Superior temporal gyrus (tissue), 1 donor: ENCODE data around the gene KCNK5.

ENCODE experiments used
- DNase-seq: peaks from one replicate; pipeline ENCODE4 v3.0.0-alpha.2; 2016; ENCODE audit errors: extremely low spot score

Gene KCNK5

GRCh38 chr6:39171489-39172376 lies 57.5 kb downstream of the KCNK5 start:
- DNase-seq, result no peak

- no peak for DNase-seq
Observed at GRCh38 chr6:39170860-39171259, 58.4 kb downstream of the KCNK5 start.

GRCh38 chr6:39170389-39170788 lies 58.9 kb downstream of the KCNK5 start:
- DNase-seq, result no peak

GRCh38 chr6:39169448-39170344 lies 59.6 kb downstream of the KCNK5 start:
- no peak for DNase-seq

DNA sequence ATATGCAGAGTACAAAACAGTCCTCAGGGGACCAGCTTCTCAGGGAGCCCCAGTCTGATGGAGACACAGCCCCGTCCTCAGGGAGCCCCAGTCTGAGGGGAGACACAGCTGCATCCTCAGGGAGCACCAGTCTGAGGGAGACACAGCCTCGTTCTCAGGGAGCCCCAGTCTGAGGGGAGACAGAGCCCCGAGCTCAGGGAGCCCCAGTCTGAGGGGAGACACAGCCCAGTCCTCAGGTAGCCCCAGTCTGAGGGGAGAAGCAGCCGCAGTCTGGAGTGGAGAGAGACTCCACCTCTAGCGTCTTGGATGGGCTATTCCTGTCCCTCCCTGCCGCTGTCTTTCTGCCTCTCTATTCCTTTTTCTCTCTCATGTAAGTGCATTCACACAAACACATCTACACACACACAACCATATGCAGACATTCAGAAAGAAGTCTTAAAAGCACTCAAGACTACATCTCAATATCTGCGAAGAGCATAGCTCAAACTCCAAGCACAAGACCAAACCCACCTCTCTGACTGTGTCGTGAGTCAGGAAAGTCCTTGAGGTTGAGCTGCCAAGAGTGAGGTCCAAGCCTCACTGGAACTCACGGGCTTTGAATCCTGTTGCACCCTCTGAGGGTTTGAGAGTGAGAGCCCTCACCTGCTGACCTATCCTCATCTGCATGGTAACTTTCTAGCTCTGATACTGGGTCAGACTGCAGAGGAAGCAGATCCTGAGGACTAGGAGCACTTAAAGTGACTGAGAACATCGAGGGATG lies 61.2 kb downstream of the KCNK5 start:
- no peak for DNase-seq

GRCh38 chr6:39167321-39167720 lies 62.0 kb downstream of the KCNK5 start:
- DNase-seq, result no peak

DNA sequence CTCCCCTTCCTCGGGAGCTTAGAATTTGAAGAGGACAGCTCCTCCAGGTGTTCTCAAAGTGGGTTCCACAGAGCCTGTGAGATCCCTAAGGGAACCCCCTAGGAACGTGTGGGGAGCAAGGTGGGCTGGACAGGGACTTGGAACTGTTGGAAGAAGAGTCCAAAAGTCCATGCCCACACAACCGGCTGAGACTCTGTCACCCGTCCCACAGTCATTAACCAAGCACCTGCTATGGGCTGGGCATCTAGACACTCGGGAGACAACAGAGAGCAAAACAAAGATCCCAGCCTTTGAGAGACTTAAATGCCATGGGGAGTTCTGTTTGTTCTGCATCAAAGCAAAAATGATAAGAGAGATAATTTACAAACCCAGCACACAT lies 62.4 kb downstream of the KCNK5 start:
- DNase-seq, result no peak

GRCh38 chr6:39166189-39166911 lies 62.9 kb downstream of the KCNK5 start:
- peak; percentile 83 for DNase-seq

DNA sequence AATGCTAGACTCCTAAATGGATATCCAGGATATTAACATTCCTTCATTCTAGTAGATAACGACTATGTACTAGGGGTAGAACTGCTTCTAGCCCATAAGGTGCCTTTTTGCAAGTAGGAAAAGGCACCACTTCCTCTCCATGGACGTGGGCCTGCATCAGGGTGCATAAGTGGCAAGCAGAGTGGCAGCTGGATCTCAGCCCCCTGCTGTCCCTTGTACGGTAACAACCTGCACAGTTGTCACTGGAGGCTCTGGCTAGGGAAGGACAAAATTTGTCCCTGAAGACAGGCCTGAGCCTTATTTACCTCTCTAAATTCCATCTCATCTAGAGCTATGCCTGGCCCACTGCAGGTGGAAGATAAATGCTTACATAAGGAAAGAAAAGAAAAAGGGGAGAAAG lies 71.8 kb downstream of the KCNK5 start:
- DNase-seq, result no peak

DNA sequence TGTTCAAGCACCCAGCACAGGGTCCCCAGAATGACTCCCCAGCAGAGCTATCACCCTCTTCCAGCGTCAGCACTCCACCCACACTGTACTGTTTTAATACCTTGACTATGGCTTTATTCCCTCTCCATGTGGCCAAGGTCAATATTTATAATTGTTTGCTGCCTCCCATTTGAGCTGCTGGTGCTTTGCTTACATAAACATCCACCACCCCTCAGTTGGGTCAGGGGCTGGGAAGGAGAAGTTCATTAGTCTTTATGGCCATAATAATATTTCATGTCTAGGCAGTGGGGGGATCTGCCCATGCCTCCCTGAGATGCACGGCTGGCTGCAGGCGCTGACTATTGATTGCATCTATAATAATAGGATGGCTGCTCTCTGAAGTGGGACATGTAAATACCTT lies 72.5 kb downstream of the KCNK5 start:
- no peak for DNase-seq

- DNase-seq, result no peak
Observed at GRCh38 chr6:39154705-39155104, 74.6 kb downstream of the KCNK5 start.

GRCh38 chr6:39153766-39154397 lies 75.4 kb downstream of the KCNK5 start:
- DNase-seq, result no peak

DNA sequence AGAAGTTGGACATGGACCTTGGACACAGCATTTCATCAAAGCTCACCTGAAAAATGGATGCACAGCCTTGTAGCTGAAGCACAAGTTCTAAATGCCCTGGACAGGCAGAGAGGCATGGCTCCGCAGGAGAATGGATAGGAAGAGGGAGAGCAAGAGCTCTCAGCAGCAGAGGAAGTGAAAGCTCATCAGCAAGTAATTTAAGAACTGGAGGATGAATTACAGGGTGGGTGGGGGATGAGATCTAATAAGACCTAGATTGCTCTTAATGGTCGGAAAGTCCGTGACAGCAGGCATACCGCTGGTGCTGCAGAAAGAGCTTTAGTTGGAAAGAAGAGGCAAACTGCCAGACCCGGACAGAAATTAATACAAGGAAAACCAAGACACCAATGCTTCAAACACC lies 77.0 kb downstream of the KCNK5 start:
- DNase-seq, result no peak

DNA sequence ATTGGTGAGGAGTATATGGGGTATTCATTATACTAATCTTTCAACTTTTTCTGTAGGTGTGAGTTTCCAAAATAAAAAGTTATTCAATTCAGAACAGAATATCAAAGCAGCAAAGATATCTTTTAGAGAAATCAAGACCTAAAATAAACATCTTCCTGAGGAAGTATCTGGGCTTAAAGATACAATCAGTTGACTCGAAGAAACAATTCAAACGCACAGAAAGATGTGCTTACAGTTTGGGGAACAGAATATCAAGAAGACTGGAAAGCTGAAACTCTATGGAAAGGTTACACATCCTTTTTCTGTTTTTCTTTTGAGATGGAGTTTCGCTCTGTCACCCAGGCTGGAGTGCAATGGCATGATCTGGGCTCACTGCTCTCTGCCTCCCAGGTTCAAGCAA lies 78.1 kb downstream of the KCNK5 start:
- no peak for DNase-seq

DNA sequence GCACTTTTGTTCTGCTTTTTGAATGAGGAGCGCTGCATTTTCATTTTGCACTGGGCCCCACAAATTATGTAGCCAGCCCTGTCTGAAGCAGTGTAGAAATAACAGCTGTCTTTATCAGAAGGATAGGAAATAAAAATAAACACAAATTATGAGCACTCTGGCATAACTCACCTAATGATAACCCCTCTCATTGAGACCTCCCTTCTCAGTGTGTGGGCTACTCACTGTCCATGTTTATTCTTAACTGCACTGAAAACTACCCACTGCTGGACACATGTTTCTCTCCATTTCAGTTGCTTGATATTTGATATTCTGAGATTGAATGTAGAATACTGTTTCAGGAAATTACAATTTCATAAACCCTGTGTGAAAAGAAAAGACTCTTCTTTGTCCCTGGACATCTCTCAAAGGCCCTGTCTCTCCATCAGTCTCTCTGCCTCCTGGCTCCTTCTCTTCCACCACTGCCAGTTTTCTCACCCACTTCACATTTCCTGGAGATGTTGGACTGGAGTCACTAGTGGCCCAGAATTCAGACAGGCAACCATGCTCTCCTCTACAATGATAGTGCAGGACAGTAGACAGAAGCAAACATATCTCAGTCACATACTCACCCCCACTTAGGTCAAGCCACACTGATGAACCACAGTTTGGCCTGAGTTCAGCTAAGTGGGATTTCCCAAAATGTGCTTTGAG lies 84.6 kb downstream of the KCNK5 start:
- DNase-seq, result no peak

DNA sequence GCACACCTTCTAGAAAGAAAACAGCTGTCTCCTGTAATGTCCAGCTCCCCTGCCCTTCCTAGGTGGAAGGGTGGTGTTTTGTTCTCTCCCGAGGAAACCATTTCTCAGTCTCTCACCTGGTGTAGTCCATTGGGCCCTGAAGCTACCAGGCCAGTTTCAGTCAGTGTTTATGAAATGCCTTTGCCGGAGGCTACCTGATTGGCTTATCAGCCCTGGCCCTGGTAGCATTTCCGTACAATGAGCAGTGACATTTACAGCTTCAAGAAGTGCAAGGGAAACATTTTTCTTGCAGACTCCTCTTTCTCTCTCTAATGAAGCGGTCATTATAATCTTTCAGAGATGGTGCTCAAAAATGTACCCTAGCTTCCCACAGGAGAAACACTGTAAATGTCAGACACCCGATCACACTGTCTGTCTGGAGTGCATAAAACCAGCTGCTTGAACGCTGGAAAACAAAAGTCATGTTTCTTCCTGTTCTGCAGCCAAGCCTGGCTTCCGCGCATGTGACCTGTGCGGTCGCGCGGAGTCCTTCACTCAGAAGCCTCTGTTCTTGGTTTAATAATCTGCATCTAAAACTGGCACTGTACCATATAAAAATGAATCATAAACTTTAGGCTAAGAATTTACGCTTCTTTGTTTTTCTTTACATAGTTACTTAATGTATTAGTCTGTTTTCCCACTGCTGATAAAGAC lies 85.9 kb downstream of the KCNK5 start:
- no peak for DNase-seq

DNA sequence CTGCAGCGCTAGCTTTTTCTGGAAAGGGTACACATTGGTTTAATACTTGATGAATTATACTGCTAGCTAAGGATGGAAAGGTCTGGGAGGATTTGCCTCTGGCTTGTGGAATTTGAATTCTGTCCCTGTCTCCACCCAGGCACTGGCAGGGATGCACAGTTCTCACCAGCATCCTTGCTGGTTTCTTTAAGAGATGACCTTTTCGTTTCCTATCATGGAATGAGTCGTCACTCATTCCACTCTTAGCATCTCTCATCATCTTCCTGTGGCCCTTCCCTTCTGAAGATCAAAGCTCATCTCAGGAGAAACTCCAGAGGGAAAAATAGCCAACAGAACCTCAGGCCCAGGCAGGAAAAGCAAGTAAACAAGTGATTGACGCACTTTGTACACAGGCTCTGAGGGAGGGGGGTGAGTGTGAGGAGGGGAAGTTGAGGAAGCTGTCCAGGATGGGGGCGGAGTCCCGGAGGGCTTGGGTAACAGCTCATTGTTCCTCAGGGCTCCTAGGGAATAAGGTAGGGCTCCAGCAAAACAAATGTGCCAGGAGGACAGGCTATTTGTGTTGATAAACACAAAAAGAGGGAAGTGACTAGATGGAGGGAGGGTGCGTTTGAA lies 88.6 kb downstream of the KCNK5 start:
- no peak for DNase-seq
